HepG2 (cell line): ENCODE results near the gene BATF2. TPM values are rescaled to one million over a fixed set of nuclear protein-coding genes. Genes with fewer than 3 reads are reported as not detected.

ENCODE experiments used
- ATAC-seq: fragments of 200-7000 bp; cut with Tn5 transposase; 3 replicates; pipeline ENCODE4 v1.9.1; 2020; ENCODE audit warnings: mild to moderate bottlenecking, moderate library complexity
- BruUV-seq: library from RNA; stranded (reverse); fragments of 400-500 nt; replicated peaks from 2 replicates; lab custom pipeline; 2021; lab: Mats Ljungman, UMichigan
- CTCF ChIA-PET: fragments of 300-600 bp; formaldehyde crosslinking; extraction: SDS; loops from one replicate; lab custom pipeline; 2021; ENCODE audit warnings: low total read pairs, inconsistent platforms, low intra/inter-chr PET ratio; lab: Yijun Ruan, JAX
- POLR2A ChIA-PET: fragments of 350-600 bp; sonication (Branson Sonifier 250); formaldehyde crosslinking; loops from one replicate; lab custom pipeline; 2020; ENCODE audit warnings: antibody characterized with exemption, inconsistent platforms; lab: Yijun Ruan, JAX
- DNase-seq: peaks from one replicate; pipeline ENCODE4 v3.0.0-alpha.2; 2015; ENCODE audit warnings: low spot score
- FAIRE-seq: peaks from 3 replicates; lab custom pipeline; 2011; peaks lifted over from hg19 to GRCh38; lab: Jason Lieb, UNC
- H2AFZ ChIP-seq: one replicate; pipeline ENCODE4 v1.6.1; 2011; ENCODE audit warnings: low read length, inconsistent platforms
- H3K27ac ChIP-seq: fragments of 300-600 bp; 3 replicates; pipeline ENCODE4 v1.8.0; 2011; ENCODE audit warnings: mixed run types, mild to moderate bottlenecking, mixed read lengths, low read length, inconsistent platforms; ENCODE audit not compliant: insufficient read depth; ENCODE audit errors: extremely low read length
- H3K27me3 ChIP-seq, 2 experiments: fragments of 200-600 bp in 1 of 2; 2 replicates in 1 of 2; 3 replicates in 1 of 2; pipeline versions ENCODE4 v1.6.0 to v1.8.0; 2011; ENCODE audit warnings: low read length in 2 of 2, mild to moderate bottlenecking in 2 of 2, moderate library complexity in 2 of 2, inconsistent platforms in 1 of 2; ENCODE audit not compliant: insufficient read depth in 2 of 2, control insufficient read depth in 1 of 2
- H3K36me3 ChIP-seq, 2 experiments: fragments of 200-600 bp in 1 of 2; replicated peaks in 1 of 2; 2 replicates in 1 of 2; 3 replicates in 1 of 2; pipeline versions ENCODE4 v1.5.1 to v1.8.0; 2011; ENCODE audit warnings: low read length in 2 of 2, inconsistent platforms in 1 of 2; ENCODE audit not compliant: insufficient read depth in 2 of 2, control insufficient read depth in 1 of 2
- H3K4me1 ChIP-seq: 2 replicates; pipeline ENCODE4 v1.5.1; 2012; ENCODE audit warnings: low read length, inconsistent platforms; ENCODE audit not compliant: insufficient read depth
- H3K4me2 ChIP-seq: 2 replicates; pipeline ENCODE4 v1.6.0; 2011; ENCODE audit warnings: low read depth, low read length, inconsistent platforms
- H3K4me3 ChIP-seq, 3 experiments: fragments of 200-600 bp in 1 of 3; sonication (generic), shearing (Covaris generic) in 1 of 3; replicated peaks in 1 of 3; 2 replicates each; pipeline ENCODE4 v1.5.1; 2011 to 2016; ENCODE audit warnings: low read length in 3 of 3, inconsistent platforms in 2 of 3, low read depth in 2 of 3, mild to moderate bottlenecking in 2 of 3, control low read depth in 1 of 3, mixed read lengths in 1 of 3; ENCODE audit not compliant: insufficient read depth in 1 of 3
- H3K79me2 ChIP-seq: one replicate; pipeline ENCODE4 v1.6.1; 2011; ENCODE audit warnings: low read length, inconsistent platforms; ENCODE audit not compliant: insufficient read depth
- H3K9ac ChIP-seq: 2 replicates; pipeline ENCODE4 v1.6.0; 2011; ENCODE audit warnings: mild to moderate bottlenecking, low read depth, low read length, inconsistent platforms; ENCODE audit not compliant: insufficient read depth
- H3K9me3 ChIP-seq: 2 replicates; pipeline ENCODE4 v1.5.1; 2012; ENCODE audit warnings: mild to moderate bottlenecking, low read length
- H4K20me1 ChIP-seq: 2 replicates; pipeline ENCODE4 v1.6.0; 2011; ENCODE audit warnings: inconsistent platforms, mild to moderate bottlenecking, low read length, moderate library complexity; ENCODE audit not compliant: insufficient read depth
- ADNP ChIP-seq: sonication (generic); formaldehyde crosslinking; IDR thresholded peaks from 2 replicates; pipeline ENCODE4 v1.4.0; 2020; ENCODE audit warnings: missing genetic modification reagents
- ARID2 ChIP-seq: sonication (generic); formaldehyde crosslinking; IDR thresholded peaks from 2 replicates; pipeline ENCODE4 v1.8.1; 2022; ENCODE audit warnings: mild to moderate bottlenecking, missing genetic modification reagents, borderline replicate concordance
- CEBPB ChIP-seq: IDR thresholded peaks from 2 replicates; pipeline ENCODE4 v1.6.1; 2011; ENCODE audit warnings: low read depth, low read length, improper control_type of control experiment, borderline replicate concordance
- FOXJ3 ChIP-seq: sonication (generic); formaldehyde crosslinking; IDR thresholded peaks from 2 replicates; pipeline ENCODE4 v1.4.0; 2020; ENCODE audit warnings: missing genetic modification reagents, mild to moderate bottlenecking, borderline replicate concordance
- HDAC1 ChIP-seq: sonication (generic); formaldehyde crosslinking; IDR thresholded peaks from 2 replicates; pipeline ENCODE4 v1.5.1; 2020; ENCODE audit warnings: mild to moderate bottlenecking, missing genetic modification reagents
- IRX3 ChIP-seq: sonication (generic); formaldehyde crosslinking; IDR thresholded peaks from 2 replicates; pipeline ENCODE4 v1.8.1; 2023; ENCODE audit warnings: mild to moderate bottlenecking, low read depth, missing genetic modification reagents, borderline replicate concordance
- TMF1 ChIP-seq: sonication (generic); formaldehyde crosslinking; IDR thresholded peaks from 2 replicates; pipeline ENCODE4 v1.8.1; 2022; ENCODE audit warnings: low read depth, missing genetic modification reagents
- YEATS2 ChIP-seq: sonication (generic); formaldehyde crosslinking; IDR thresholded peaks from 2 replicates; pipeline ENCODE4 v1.4.0; 2020; ENCODE audit warnings: missing genetic modification reagents, borderline replicate concordance
- ZBTB8A ChIP-seq: sonication (generic); formaldehyde crosslinking; IDR thresholded peaks from 2 replicates; pipeline ENCODE4 v1.4.0; 2020; ENCODE audit warnings: mild to moderate bottlenecking, low read depth, missing genetic modification reagents, borderline replicate concordance
- ZSCAN9 ChIP-seq: IDR thresholded peaks from 2 replicates; pipeline ENCODE4 v1.6.1; 2016; ENCODE audit warnings: borderline replicate concordance
- WGBS: methylation state at CpG from one replicate; pipeline ENCODE4 v1.1.6; 2017; ENCODE audit warnings: low lambda C conversion rate; 5-methylcytosine and 5-hydroxymethylcytosine counted together
- in situ Hi-C: cut with HindIII; loops from 2 replicates; pipeline ENCODE4 v1.10.0; 2017; ENCODE audit warnings: low pct_unique_long_range_greater_than_20kb; ENCODE audit not compliant: extremely low pct_ligation_motif_present
- intact Hi-C: fragments of 100-400 bp; cut with micrococcal nuclease; formaldehyde crosslinking; loops from one replicate; pipeline ENCODE4 v1.10.0; 2022; ENCODE audit not compliant: unreplicated experiment
- polyA plus RNA-seq, 8 experiments: library from polyadenylated mRNA; depleted of rRNA in 3 of 8; stranded (reverse) in 7 of 8; unstranded in 1 of 8; fragments of >200 nt; fragmentation: Illumina TruSeq in 4 of 8; extraction: Trizol in 4 of 8; gene quantifications; 2 replicates each; pipeline versions ENCODE4 v1.2.1 to v1.2.3, GENCODE V29; 2011 to 2016; ENCODE audit warnings: low read depth in 4 of 8, missing spikeins in 1 of 8, mixed read lengths in 1 of 8; ENCODE audit not compliant: insufficient read depth in 1 of 8
- total RNA-seq, 5 experiments: library from RNA; depleted of rRNA; stranded (reverse); fragments of >200 nt; fragmentation: Illumina TruSeq; extraction: Trizol; gene quantifications; 2 replicates each; pipeline ENCODE4 v1.2.3, GENCODE V29; 2016; ENCODE audit warnings: low read depth in 1 of 5
- TF ChIP-seq, protein P1 (sequence below): sonication (generic); formaldehyde crosslinking; IDR thresholded peaks from 2 replicates; pipeline ENCODE4 v1.8.0; 2022; ENCODE audit warnings: missing genetic modification reagents, mild to moderate bottlenecking, inconsistent platforms, borderline replicate concordance
- TF ChIP-seq, protein P2 (sequence below): sonication (generic); formaldehyde crosslinking; conservative IDR thresholded peaks from 2 replicates; pipeline ENCODE4 v1.5.0; 2020; ENCODE audit warnings: missing genetic modification reagents

Gene BATF2
- total and polyA plus RNA-seq, 2 of the 13 experiments (the other 11 are each of a cell fraction or from before 2014, with no cell fraction given), result 2.8 to 3.9 TPM

DNA sequence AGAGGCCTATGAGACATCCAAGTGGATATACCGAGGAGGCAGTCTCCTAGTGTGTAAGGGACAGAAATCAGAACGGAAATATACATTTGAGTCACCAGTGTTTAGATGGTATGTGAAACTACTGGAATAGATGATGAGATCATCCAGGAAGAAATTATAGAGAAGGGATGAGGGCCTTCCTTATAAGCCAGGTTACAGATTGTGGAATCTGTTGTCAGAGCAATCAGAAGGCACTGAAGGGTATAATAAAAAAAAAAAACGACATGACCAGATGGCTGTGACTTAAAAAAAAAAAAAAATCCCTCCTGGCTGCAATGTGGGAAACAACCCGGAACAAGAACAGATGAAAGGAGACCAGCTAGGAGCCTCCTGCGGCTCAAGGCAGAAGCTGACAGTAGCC is 27.6 kb downstream of the BATF2 start:
- no peak for FAIRE-seq
- Histone ChIP-seq H3K9ac (no peak overlapping the region), H3K9me3 (no peaks in the 10 kb centered on the region), H3K4me1 (no peaks in the 10 kb centered on the region), H3K4me2 (no peak overlapping the region), H3K36me3 (no peaks in the 10 kb centered on the region), H3K4me3 (no peak overlapping the region), H2AFZ (no peak overlapping the region), H4K20me1 (no peaks in the 10 kb centered on the region), H3K79me2 (no peaks in the 10 kb centered on the region), H3K27ac (no peak overlapping the region), H3K27me3 (peaks cover 0 to 3% of the 10 kb centered on the region in 2 experiments; a peak in 1 of 5 replicates)
- ChIA-PET CTCF (no interaction called here), POLR2A (no interaction called here)
- in situ Hi-C loops (no loop called here), intact Hi-C loops (no loop called here)
- no peak for ATAC-seq
- DNase-seq, result no peak
- WGBS, result 19% methylated on average over 5 of the region's 5 CpGs
- TF ChIP-seq, protein P1, sequence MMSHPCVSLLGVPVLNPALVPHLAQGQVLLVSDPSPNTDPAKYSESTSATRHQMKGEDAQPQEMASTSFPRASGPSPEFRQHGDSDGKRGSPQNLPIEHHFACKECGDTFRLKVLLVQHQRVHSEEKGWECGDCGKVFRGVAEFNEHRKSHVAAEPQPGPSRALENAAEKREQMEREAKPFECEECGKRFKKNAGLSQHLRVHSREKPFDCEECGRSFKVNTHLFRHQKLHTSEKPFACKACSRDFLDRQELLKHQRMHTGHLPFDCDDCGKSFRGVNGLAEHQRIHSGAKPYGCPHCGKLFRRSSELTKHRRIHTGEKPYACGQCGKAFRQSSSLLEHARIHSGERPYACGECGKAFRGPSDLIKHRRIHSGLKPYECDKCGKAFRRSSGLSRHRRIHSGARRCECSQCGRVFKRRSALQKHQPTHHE, result no peak
- no peak for TF ChIP-seq ARID2 (CRISPR knock-in tag)
- no peak for TF ChIP-seq YEATS2 (CRISPR knock-in tag)
- no TSS peak for BruUV-seq

DNA sequence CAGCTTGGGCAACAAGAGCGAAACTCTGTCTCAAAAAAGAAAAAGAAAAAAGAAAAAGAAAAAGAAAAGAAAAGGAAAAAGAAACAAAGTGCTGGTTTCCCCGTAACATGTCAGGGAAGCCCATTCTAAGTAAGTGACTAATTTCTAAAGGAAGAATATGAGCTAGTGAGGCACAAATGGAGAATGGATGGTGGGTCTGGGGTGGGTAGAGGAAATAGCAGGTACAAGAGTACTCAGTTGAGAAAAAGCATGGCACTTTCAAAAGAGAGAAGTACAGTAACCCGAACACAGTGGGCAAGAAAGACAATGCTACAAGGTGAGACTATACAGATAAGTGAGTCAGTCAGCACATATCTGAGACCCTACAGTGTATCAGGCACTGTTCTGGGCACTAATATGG is 29.4 kb downstream of the BATF2 start:
- no peak overlapping the region for H3K27ac ChIP-seq
- H3K4me3 ChIP-seq, result no peak overlapping the region
- no peaks in the 10 kb centered on the region for H3K79me2 ChIP-seq
- in situ Hi-C loops (no loop called here), intact Hi-C loops (no loop called here)
- FAIRE-seq (no peak), ATAC-seq (no peak), DNase-seq (no peak)
- 54% methylated on average over 3 of the region's 3 CpGs for WGBS
- H3K4me1 ChIP-seq, result no peaks in the 10 kb centered on the region
- H3K4me2 ChIP-seq, result no peak overlapping the region
- H4K20me1 ChIP-seq, result no peaks in the 10 kb centered on the region
- no peak overlapping the region for H3K9ac ChIP-seq
- no peak overlapping the region for H2AFZ ChIP-seq
- ChIA-PET POLR2A (no interaction called here), CTCF (no interaction called here)
- H3K36me3 ChIP-seq, result no peaks in the 10 kb centered on the region
- BruUV-seq, result no TSS peak
- H3K9me3 ChIP-seq, result no peaks in the 10 kb centered on the region
- peaks cover 0 to 3% of the 10 kb centered on the region in 2 experiments; a peak in 2 of 5 replicates for H3K27me3 ChIP-seq
- TF ChIP-seq TMF1 (CRISPR knock-in tag) (no peak), HDAC1 (CRISPR knock-in tag) (no peak), ZSCAN9 (CRISPR knock-in tag) (no peak), CEBPB (no peak), IRX3 (CRISPR knock-in tag) (no peak), ZBTB8A (CRISPR knock-in tag) (no peak), FOXJ3 (CRISPR knock-in tag) (no peak), ADNP (CRISPR knock-in tag) (no peak)
- TF ChIP-seq, protein P2, sequence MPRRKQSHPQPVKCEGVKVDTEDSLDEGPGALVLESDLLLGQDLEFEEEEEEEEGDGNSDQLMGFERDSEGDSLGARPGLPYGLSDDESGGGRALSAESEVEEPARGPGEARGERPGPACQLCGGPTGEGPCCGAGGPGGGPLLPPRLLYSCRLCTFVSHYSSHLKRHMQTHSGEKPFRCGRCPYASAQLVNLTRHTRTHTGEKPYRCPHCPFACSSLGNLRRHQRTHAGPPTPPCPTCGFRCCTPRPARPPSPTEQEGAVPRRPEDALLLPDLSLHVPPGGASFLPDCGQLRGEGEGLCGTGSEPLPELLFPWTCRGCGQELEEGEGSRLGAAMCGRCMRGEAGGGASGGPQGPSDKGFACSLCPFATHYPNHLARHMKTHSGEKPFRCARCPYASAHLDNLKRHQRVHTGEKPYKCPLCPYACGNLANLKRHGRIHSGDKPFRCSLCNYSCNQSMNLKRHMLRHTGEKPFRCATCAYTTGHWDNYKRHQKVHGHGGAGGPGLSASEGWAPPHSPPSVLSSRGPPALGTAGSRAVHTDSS (CRISPR knock-in tag), result no peak
